Esophagus squamous epithelium (tissue), 4 donors: ENCODE results near the gene CKM.

Experiments
- CTCF ChIP-seq, 6 experiments: fragments of 450-650 bp in 4 of 6; fragments of 200-600 bp in 2 of 6; sonication (generic) in 2 of 6; IDR thresholded peaks; one replicate each; pipeline ENCODE4 v1.5.1; 2016 to 2019; ENCODE audit warnings: antibody characterized with exemption in 6 of 6, mild to moderate bottlenecking in 4 of 6, moderate library complexity in 4 of 6
- POLR2A ChIP-seq, 4 donors: fragments of 450-650 bp; IDR thresholded peaks; one replicate each; pipeline ENCODE4 v1.6.1; 2017; ENCODE audit warnings: antibody characterized with exemption in 4 of 4, mild to moderate bottlenecking in 4 of 4, moderate library complexity in 3 of 4

GRCh38 chr19:45342911-45343310 lies 20.2 kb upstream of the CKM start:
- TF ChIP-seq CTCF (IDR thresholded peaks at IDR 0.05): no peak
- no peak for TF ChIP-seq POLR2A (IDR thresholded peaks at IDR 0.05)
